Measurements from ENCODE around the gene WNT2B. TPM values are rescaled to one million over a fixed set of nuclear protein-coding genes. Genes with fewer than 3 reads are reported as not detected.

The WNT2B gene
- total RNA-seq, 4 donors from 2014 or later = 2.7 to 6.3 (median 3.8) TPM

- peak overlapping the region in 1 of 4 donors; percentile 54 for H3K4me3 ChIP-seq
- H3K27ac ChIP-seq (replicated peaks in 1 of 4) = no peak overlapping the region
- H3K27me3 ChIP-seq = peaks cover 0 to 39% (median 6%) of the 10 kb centered on the region in 4 donors
- DNase-seq (ENCODE audit: extremely low spot score) = no peak
- H3K9me3 ChIP-seq = no peaks in the 10 kb centered on the region
- intact Hi-C loops (cut with DNase I) = no loop called here
- no peak for TF ChIP-seq POLR2AphosphoS5 (IDR thresholded peaks at IDR 0.05)
- no peak for TF ChIP-seq EP300 (IDR thresholded peaks at IDR 0.05)
- TF ChIP-seq POLR2A (IDR thresholded peaks at IDR 0.05; ENCODE audit: low read depth) = no peak
- TF ChIP-seq CTCF (IDR thresholded peaks at IDR 0.05) = no peak
- H3K4me1 ChIP-seq = peaks cover 17 to 30% (median 20%) of the 10 kb centered on the region in 4 donors
- no peaks in the 10 kb centered on the region for H3K36me3 ChIP-seq
- WGBS = 39% methylated on average over 2 of the region's 2 CpGs
Observed at GRCh38 chr1:112502826-112503225, 5.9 kb upstream of the WNT2B start.

DNA sequence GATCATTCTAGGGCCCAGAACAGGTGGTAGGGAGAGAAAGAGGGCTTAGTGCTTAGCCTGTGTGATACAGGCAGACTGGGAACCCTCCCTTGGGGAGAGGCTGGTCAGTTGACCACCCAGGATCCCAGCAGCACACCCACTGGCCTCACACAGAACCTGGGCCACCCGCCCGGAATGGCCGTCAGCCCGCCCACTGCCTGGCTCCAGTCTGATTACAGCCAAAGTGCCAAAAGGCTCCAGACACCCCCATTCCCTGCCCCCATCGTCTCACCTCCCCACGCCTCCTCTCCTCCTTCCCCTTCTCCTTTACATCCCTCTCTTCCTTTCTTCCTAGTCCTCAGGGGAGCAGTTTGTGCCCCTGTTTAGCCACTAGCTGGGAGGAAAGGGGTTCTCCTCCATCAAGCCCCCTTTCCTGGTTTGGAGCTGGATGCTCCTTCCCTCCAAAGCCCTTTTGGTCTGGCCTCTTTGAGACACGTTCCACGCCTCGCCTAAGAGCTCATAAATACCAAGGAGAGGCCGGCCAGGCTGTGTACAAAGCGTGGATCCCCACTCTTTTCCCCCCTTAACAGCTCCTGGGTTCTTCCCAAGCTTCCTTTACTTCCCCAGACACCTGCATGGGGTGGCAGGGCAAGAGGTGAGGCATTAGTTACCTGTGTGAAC is 4.6 kb upstream of the WNT2B start:
- TF ChIP-seq POLR2AphosphoS5 (IDR thresholded peaks at IDR 0.05) (no peak), EP300 (IDR thresholded peaks at IDR 0.05) (no peak), POLR2A (IDR thresholded peaks at IDR 0.05; ENCODE audit: low read depth) (no peak), CTCF (IDR thresholded peaks at IDR 0.05) (no peak)
- peaks cover 0 to 52% (median 15%) of the 10 kb centered on the region in 4 donors for H3K27me3 ChIP-seq
- H3K36me3 ChIP-seq = no peaks in the 10 kb centered on the region
- intact Hi-C loops (cut with DNase I) = no loop called here
- peaks cover 28 to 43% (median 33%) of the 10 kb centered on the region in 4 donors for H3K4me1 ChIP-seq
- no peak for DNase-seq (ENCODE audit: extremely low spot score)
- no peak overlapping the region for H3K4me3 ChIP-seq
- no peak overlapping the region for H3K27ac ChIP-seq (replicated peaks in 1 of 4)
- H3K9me3 ChIP-seq = no peaks in the 10 kb centered on the region
- WGBS = 72% methylated on average over 11 of the region's 11 CpGs

- DNase-seq (ENCODE audit: extremely low spot score) = no peak
- Histone ChIP-seq H3K36me3 (no peaks in the 10 kb centered on the region), H3K27me3 (peaks cover 0 to 59% (median 16%) of the 10 kb centered on the region in 4 donors), H3K9me3 (no peaks in the 10 kb centered on the region), H3K27ac (replicated peaks in 1 of 4) (no peak overlapping the region), H3K4me3 (no peak overlapping the region), H3K4me1 (peaks cover 28 to 50% (median 36%) of the 10 kb centered on the region in 4 donors)
- no peak for TF ChIP-seq EP300 (IDR thresholded peaks at IDR 0.05)
- TF ChIP-seq CTCF (IDR thresholded peaks at IDR 0.05) = no peak
- no peak for TF ChIP-seq POLR2A (IDR thresholded peaks at IDR 0.05; ENCODE audit: low read depth)
- no peak for TF ChIP-seq POLR2AphosphoS5 (IDR thresholded peaks at IDR 0.05)
- intact Hi-C loops (cut with DNase I) = no loop called here
- WGBS = 68% methylated on average over 6 of the region's 6 CpGs
Observed at GRCh38 chr1:112504661-112505399, 3.9 kb upstream of the WNT2B start.

- no peak for TF ChIP-seq POLR2A (IDR thresholded peaks at IDR 0.05; ENCODE audit: low read depth)
- no peak for TF ChIP-seq CTCF (IDR thresholded peaks at IDR 0.05)
- TF ChIP-seq EP300 (IDR thresholded peaks at IDR 0.05) = no peak
- no peak for TF ChIP-seq POLR2AphosphoS5 (IDR thresholded peaks at IDR 0.05)
- H3K27me3 ChIP-seq = peaks cover 0 to 64% (median 16%) of the 10 kb centered on the region in 4 donors
- H3K36me3 ChIP-seq = no peaks in the 10 kb centered on the region
- 100% methylated on average over 1 of the region's 1 CpG for WGBS
- no peak for DNase-seq (ENCODE audit: extremely low spot score)
- no peak overlapping the region for H3K27ac ChIP-seq (replicated peaks in 1 of 4)
- H3K4me1 ChIP-seq = peaks cover 28 to 50% (median 36%) of the 10 kb centered on the region in 4 donors
- no peak overlapping the region for H3K4me3 ChIP-seq
- H3K9me3 ChIP-seq = no peaks in the 10 kb centered on the region
- intact Hi-C loops (cut with DNase I) = no loop called here
Observed at GRCh38 chr1:112505400-112505785, 3.4 kb upstream of the WNT2B start.

All from esophagus muscularis mucosa (tissue), 4 donors.